ENCODE results near the gene HPS4.
"Not testable (repeated sequence)": the region's sequence is repeated elsewhere in the genome, so short reads cannot be mapped to it uniquely, and the experiment has no call there.

HPS4 gene

GRCh38 chr22:26483439-26484359 lies at the start of gene HPS4, which contains the start of gene SRRD:
HPS4 (minus strand) TSS chr22:26483783; CDS start chr22:26481762, 2,021 bp downstream.
SRRD (plus strand) TSS chr22:26483877; CDS start chr22:26483891, 14 bp downstream.
- Histone ChIP-seq H3K9ac (ENCODE audit: insufficient read length, low read depth) (peak within 1 kb of the TSS; percentile 90), H3K36me3 (ENCODE audit: insufficient read depth, insufficient read length, low read length) (peaks cover 55% of the 10 kb centered on the region), H3K4me1 (ENCODE audit: insufficient read depth, insufficient read length) (no peaks in the 10 kb centered on the region), H3K27me3 (ENCODE audit: insufficient read depth, insufficient read length) (no peaks in the 10 kb centered on the region), H3K9me3 (ENCODE audit: insufficient read depth, low read length) (no peaks in the 10 kb centered on the region), H3K4me3 (ENCODE audit: insufficient read length, low read depth) (peak within 1 kb of the TSS; percentile 90)
- DNase-seq (ENCODE audit: low read depth, low spot score) = peak; percentile 81
- TF ChIP-seq YY1 (IDR thresholded peaks at IDR 0.05; ENCODE audit: insufficient read depth, insufficient read length) (peak; percentile 67), SUZ12 (IDR thresholded peaks at IDR 0.05; ENCODE audit: extremely low read depth, insufficient read depth, insufficient read length) (no peak), ZNF274 (IDR thresholded peaks at IDR 0.05; ENCODE audit: low read depth, low read length) (no peak)

DNA sequence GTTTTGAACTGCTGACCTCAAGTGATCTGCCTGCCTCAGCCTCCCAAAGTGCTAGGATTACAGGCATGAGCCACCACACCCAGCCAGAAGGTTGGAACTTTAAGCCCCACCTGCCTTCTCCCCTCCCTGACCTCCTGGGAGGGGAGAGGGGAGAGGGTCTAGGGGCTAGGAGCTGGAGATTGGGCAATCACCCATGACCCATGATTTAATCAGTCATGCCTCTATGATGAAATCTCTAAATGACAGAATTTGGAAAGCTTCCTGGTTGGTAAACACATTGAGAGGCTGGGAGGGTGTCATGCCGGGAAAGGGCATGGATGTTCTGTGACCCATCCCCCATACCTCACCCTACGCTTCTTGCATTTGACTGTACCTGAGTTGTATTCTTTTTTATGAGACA lies 45.8 kb upstream of the HPS4 start:
- TF ChIP-seq YY1 (IDR thresholded peaks at IDR 0.05; ENCODE audit: insufficient read depth, insufficient read length) (no peak), ZNF274 (IDR thresholded peaks at IDR 0.05; ENCODE audit: low read depth, low read length) (no peak), SUZ12 (IDR thresholded peaks at IDR 0.05; ENCODE audit: extremely low read depth, insufficient read depth, insufficient read length) (no peak)
- DNase-seq (ENCODE audit: low read depth, low spot score) = no peak

DNA sequence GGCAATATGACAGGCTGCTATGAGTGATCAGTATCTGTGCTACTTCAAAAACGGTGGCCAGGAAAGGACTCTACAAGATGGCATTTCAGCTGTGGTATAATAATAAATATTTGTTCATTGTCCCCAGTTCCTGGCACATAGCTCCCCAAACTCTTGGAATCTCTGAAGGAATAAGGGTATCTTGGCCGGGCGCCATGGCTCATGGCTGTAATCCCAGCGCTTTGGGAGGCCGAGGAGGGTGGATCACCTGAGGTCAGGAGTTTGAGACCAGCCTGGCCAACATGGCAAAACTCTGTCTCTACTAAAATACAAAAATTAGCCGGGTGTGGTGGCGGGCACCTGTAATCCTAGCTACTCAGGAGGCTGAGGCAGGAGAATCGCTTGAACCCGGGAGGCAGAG lies 44.9 kb upstream of the HPS4 start:
- H3K9me3 ChIP-seq (ENCODE audit: insufficient read depth, low read length); H3K4me3 ChIP-seq (ENCODE audit: insufficient read length, low read depth); H3K4me1 ChIP-seq (ENCODE audit: insufficient read depth, insufficient read length); DNase-seq (ENCODE audit: low read depth, low spot score); H3K9ac ChIP-seq (ENCODE audit: insufficient read length, low read depth); H3K27me3 ChIP-seq (ENCODE audit: insufficient read depth, insufficient read length): not testable (repeated sequence)
- peaks cover 53% of the 10 kb centered on the region for H3K36me3 ChIP-seq (ENCODE audit: insufficient read depth, insufficient read length, low read length)

More for the DNA sequence above, 45.8 kb upstream of the HPS4 start:
- H3K9me3 ChIP-seq (ENCODE audit: insufficient read depth, low read length) = no peaks in the 10 kb centered on the region
- no peak overlapping the region for H3K9ac ChIP-seq (ENCODE audit: insufficient read length, low read depth)
- no peaks in the 10 kb centered on the region for H3K27me3 ChIP-seq (ENCODE audit: insufficient read depth, insufficient read length)
- H3K36me3 ChIP-seq (ENCODE audit: insufficient read depth, insufficient read length, low read length) = peaks cover 54% of the 10 kb centered on the region
- H3K4me1 ChIP-seq (ENCODE audit: insufficient read depth, insufficient read length) = no peaks in the 10 kb centered on the region
- no peak overlapping the region for H3K4me3 ChIP-seq (ENCODE audit: insufficient read length, low read depth)

DNA sequence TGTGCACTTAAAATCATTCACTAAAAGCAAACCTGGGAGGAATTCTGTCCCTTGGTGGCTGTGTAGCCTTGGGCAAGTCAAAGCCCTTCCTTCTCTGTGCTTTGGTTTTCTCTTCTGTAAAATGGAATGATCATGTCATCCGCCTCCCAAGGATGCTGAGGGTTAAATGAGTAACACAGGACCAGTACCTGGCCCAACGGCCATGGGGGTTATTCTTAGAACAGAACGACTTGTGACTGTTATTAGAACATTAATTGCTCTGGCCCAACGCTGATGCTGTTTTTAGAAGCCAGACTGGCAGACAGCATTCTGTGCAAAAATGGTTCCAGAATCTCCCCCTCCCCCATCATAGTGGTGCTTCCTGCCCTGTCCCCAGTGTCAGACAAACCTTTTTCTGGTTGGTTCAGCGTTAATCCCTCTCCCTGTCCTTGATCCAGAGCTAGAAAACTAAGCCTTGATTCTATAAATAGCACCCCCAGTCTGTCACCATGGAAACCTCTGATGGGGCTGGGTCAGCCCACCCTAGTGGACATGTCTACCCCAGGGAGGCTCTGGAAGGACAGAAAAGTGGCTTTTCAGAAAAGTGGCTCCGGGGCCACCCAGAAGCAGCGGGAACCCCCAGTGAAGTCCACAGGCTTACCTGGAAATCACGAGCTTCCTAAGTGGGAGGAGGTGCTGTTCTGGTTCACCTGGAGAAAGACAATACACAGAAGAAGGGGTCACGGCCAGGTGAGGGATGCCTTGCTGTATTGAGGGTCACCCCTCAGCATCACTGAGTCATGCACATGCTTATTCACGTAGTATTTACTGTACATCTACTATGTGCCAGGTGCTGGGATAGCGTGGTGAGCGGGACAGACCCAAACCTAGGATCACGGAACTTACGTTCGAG lies 44.2 kb upstream of the HPS4 start:
- Histone ChIP-seq H3K4me3 (ENCODE audit: insufficient read length, low read depth) (no peak overlapping the region), H3K36me3 (ENCODE audit: insufficient read depth, insufficient read length, low read length) (peaks cover 53% of the 10 kb centered on the region), H3K9me3 (ENCODE audit: insufficient read depth, low read length) (no peaks in the 10 kb centered on the region), H3K27me3 (ENCODE audit: insufficient read depth, insufficient read length) (no peaks in the 10 kb centered on the region), H3K4me1 (ENCODE audit: insufficient read depth, insufficient read length) (no peaks in the 10 kb centered on the region), H3K9ac (ENCODE audit: insufficient read length, low read depth) (no peak overlapping the region)
- no peak for DNase-seq (ENCODE audit: low read depth, low spot score)
- TF ChIP-seq ZNF274 (IDR thresholded peaks at IDR 0.05; ENCODE audit: low read depth, low read length) (no peak), YY1 (IDR thresholded peaks at IDR 0.05; ENCODE audit: insufficient read depth, insufficient read length) (no peak), SUZ12 (IDR thresholded peaks at IDR 0.05; ENCODE audit: extremely low read depth, insufficient read depth, insufficient read length) (no peak)

GRCh38 chr22:26527167-26527566 lies 43.6 kb upstream of the HPS4 start:
- Histone ChIP-seq H3K9ac (ENCODE audit: insufficient read length, low read depth) (no peak overlapping the region), H3K27me3 (ENCODE audit: insufficient read depth, insufficient read length) (no peaks in the 10 kb centered on the region), H3K4me3 (ENCODE audit: insufficient read length, low read depth) (no peak overlapping the region), H3K9me3 (ENCODE audit: insufficient read depth, low read length) (no peaks in the 10 kb centered on the region), H3K4me1 (ENCODE audit: insufficient read depth, insufficient read length) (no peaks in the 10 kb centered on the region), H3K36me3 (ENCODE audit: insufficient read depth, insufficient read length, low read length) (peaks cover 53% of the 10 kb centered on the region)
- no peak for TF ChIP-seq YY1 (IDR thresholded peaks at IDR 0.05; ENCODE audit: insufficient read depth, insufficient read length)
- TF ChIP-seq SUZ12 (IDR thresholded peaks at IDR 0.05; ENCODE audit: extremely low read depth, insufficient read depth, insufficient read length) = no peak
- TF ChIP-seq ZNF274 (IDR thresholded peaks at IDR 0.05; ENCODE audit: low read depth, low read length) = no peak
- DNase-seq (ENCODE audit: low read depth, low spot score) = no peak

GRCh38 chr22:26525946-26526564 lies 42.5 kb upstream of the HPS4 start:
- H3K4me3 ChIP-seq (ENCODE audit: insufficient read length, low read depth) = no peak overlapping the region
- no peaks in the 10 kb centered on the region for H3K27me3 ChIP-seq (ENCODE audit: insufficient read depth, insufficient read length)
- no peak for DNase-seq (ENCODE audit: low read depth, low spot score)
- H3K9ac ChIP-seq (ENCODE audit: insufficient read length, low read depth) = no peak overlapping the region
- TF ChIP-seq YY1 (IDR thresholded peaks at IDR 0.05; ENCODE audit: insufficient read depth, insufficient read length) = no peak
- TF ChIP-seq SUZ12 (IDR thresholded peaks at IDR 0.05; ENCODE audit: extremely low read depth, insufficient read depth, insufficient read length) = no peak
- no peak for TF ChIP-seq ZNF274 (IDR thresholded peaks at IDR 0.05; ENCODE audit: low read depth, low read length)
- no peaks in the 10 kb centered on the region for H3K4me1 ChIP-seq (ENCODE audit: insufficient read depth, insufficient read length)
- peaks cover 47% of the 10 kb centered on the region for H3K36me3 ChIP-seq (ENCODE audit: insufficient read depth, insufficient read length, low read length)
- no peaks in the 10 kb centered on the region for H3K9me3 ChIP-seq (ENCODE audit: insufficient read depth, low read length)
